ENCODE results near the gene POLR2F. TPM values are rescaled to one million over a fixed set of nuclear protein-coding genes. Genes with fewer than 3 reads are reported as not detected.
"Not testable (repeated sequence)": the region's sequence is repeated elsewhere in the genome, so short reads cannot be mapped to it uniquely, and the experiment has no call there.

Gene POLR2F
- total RNA-seq, 1 donor from 2014 or later = 64.2 TPM

DNA sequence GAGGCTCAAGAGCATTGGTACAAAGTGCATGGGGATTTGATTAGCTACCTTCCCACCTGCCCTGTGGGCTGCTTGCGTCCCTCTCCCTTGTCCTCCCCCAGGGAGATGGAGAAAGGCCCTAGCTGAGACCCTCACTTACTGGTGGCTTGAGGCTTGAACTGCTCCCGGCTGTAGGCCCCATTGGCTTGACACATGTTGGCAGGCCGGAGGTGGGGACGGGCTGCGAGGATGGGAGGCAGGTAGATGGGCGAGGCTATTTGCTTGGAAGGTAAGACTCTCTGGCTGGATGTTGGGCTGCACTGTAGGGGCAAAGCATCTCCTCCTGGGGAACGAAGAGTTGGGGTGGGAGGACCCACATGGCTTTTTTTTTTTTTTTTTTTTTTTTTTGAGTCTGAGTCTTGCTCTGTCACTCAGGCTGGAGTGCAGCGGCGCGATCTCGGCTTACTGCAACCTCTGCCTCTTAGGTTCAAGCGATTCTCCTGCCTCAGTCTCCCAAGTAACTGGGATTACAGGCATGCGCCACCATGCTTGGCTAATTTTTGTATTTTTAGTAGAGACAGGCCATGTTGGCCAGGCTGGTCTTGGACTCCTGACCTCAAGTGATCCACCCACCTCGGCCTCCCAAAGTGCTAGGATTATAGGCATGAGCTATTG, 6.2 kb upstream of the POLR2F start:
- DNase-seq (ENCODE audit: low spot score); ATAC-seq: not testable (repeated sequence)

GRCh38 chr22:37951305-37951704, 2.2 kb upstream of the POLR2F start:
- no peak for DNase-seq (ENCODE audit: low spot score)
- no peak for ATAC-seq

GRCh38 chr22:37952629-37953028, 870 bp upstream of the POLR2F start:
- ATAC-seq = peak; percentile 14
- not testable (repeated sequence) for DNase-seq (ENCODE audit: low spot score)

DNA sequence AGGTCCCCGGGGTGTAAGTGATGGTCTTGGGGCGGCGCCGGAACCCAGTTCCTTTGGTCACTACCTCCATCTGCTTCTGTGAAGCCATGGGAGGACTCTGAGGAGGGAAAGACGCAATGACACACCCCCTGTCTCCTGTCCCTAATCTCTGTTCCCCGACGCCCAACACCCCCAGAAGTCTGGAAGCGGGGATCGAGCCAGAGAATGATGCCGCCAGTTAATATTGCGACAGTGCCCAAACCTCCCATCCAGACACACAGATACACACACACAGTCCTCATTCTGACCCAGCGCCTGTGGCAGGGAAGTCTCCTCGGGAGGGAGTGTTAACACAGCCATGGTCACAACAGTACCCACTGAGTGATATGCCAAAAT, 450 bp upstream of the POLR2F start:
- no peak for DNase-seq (ENCODE audit: low spot score)
- peak; percentile 70 for ATAC-seq

DNA sequence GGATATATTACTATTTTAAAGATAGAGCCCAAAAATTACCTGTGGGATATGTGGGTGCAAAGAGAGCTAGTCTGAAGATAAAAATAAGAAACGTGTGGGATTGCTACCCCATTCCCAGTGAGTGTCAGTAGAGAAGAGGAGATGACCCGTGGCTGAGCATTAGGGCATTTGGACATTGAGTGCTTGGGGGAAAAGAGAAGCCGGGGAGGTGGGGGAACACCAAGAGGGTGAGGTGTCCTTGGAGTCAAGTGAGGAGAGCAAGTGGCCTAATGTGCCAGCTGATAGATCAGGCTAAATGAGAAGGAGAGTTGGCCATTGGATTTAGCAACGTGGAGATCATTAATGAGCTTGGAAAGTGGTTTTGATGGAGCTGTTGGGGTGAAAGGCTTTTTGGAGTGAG, 1.2 kb downstream of the POLR2F start:
- ATAC-seq (no peak), DNase-seq (ENCODE audit: low spot score) (no peak)

DNA sequence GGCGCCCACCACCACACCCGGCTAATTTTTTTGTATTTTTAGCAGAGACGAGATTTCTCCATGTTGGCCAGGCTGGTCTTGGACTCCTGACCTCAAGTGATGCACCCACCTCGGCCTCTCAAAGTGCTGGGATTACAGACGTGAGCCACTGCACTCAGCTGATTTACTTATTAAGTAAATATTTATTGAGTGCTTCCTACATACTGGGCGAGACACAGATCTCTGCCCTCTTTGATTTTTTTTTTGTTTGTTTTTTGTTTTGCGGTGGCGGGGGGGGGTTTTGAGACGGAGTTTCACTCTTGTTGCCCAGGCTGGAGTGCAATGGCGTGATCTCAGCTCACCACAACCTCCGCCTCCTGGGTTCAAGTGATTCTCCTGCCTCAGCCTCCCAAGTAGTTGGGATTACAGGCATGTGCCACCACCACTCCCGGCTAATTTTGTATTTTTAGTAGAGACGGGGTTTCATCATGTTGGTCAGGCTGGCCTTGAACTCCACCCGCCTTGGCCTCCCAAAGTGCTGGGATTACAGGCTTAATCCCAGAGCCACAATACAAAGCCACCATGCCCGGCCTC, 2.4 kb downstream of the POLR2F start:
- ATAC-seq = peak; percentile 31
- not testable (repeated sequence) for DNase-seq (ENCODE audit: low spot score)

DNA sequence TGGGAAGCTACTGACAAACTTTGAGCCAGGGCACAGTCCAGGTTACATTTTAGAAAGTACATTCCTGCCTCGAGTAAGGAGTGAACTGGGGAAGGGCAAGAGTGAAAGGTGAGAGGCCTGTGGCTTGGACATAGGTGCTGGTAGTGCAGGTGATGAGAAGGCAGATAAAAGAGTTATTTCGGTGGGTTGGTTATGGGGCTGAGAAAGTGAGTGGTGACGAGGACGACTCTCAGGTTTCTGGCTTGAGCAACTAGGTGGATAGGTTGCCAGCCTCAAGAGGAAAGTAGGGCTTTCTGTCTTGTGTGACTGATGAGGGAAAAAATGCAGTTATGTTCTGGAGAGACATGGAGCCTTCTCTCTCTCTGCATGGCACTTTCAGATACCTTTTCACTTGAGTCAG, 3.7 kb downstream of the POLR2F start:
- ATAC-seq (peak; percentile 25), DNase-seq (ENCODE audit: low spot score) (no peak)

DNA sequence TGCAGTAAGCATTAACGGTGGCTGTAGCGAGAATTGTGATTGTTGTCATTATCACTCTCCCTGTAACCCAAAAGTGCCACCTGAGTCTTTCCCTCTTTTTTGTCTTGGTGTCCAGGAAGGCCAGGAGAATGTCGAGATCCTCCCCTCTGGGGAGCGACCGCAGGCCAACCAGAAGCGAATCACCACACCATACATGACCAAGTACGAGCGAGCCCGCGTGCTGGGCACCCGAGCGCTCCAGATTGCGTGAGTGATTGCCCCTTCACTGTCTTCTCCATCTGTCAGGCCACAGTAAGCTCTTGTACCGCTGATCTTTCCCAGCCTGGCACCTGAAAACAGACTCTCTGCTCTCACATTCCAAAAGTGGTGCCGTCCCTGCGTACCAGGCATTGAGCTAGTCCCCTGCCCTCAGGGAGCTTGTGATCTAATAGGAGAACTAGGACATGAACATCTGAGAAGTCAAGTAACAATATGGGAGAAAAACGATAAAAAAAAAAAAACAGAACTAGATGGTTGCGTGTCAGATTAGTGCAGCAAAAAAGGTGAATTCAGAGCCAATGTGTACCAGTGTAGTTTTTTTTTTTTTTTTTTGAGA, 5.8 kb downstream of the POLR2F start:
- DNase-seq (ENCODE audit: low spot score) (no peak), ATAC-seq (no peak)

GRCh38 chr22:37961062-37961461, 7.6 kb downstream of the POLR2F start:
- ATAC-seq = no peak
- DNase-seq (ENCODE audit: low spot score) = no peak

GRCh38 chr22:37965940-37966664, 12.6 kb downstream of the POLR2F start:
- ATAC-seq (no peak), DNase-seq (ENCODE audit: low spot score) (no peak)

- ATAC-seq (no peak), DNase-seq (ENCODE audit: low spot score) (no peak)
These were observed 13.6 kb downstream of the POLR2F start for GRCh38 chr22:37967147-37967546.

DNA sequence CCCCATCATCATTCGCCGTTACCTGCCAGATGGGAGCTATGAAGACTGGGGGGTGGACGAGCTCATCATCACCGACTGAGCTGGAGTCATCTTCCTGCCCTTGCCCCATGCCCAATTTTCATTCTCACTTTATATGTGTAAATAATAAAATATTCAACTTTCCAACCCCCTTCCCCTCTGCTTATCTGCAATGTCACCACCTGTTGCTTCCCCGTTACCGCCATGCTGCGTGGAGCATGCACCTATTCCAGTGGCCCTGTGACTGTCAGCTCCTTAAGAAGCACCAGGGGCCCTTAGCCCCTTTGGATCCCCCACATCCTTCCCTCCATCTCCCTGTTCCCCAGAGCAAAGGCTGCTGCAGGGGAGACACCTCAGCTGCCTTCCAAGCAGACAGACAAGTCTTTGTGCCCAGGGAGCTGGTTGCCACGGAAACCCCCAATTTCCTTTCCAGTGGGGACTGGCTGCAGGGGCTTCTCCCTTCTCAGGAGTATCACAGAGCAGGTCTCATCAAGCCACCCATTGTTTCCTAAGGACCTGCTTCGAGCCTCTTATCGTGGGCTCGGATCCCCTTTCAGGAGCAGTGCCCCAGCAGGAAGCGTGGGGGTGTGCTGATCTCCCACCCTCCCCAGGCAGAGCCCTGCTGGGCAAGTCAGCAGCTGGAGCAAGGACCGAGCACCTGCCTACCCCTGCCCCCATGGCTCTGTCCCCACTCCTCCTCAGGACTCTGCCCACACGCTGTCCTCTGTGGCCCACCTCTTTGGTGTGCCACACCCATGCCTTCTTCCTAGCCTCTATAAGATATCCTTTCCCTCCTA, 14.3 kb downstream of the POLR2F start:
- ATAC-seq (no peak), DNase-seq (ENCODE audit: low spot score) (no peak)

- no peak for ATAC-seq
- DNase-seq (ENCODE audit: low spot score) = no peak
These were observed 15.2 kb downstream of the POLR2F start for GRCh38 chr22:37968452-37969251.

- ATAC-seq = no peak
These were observed 17.4 kb downstream of the POLR2F start for GRCh38 chr22:37970864-37971263.

DNA sequence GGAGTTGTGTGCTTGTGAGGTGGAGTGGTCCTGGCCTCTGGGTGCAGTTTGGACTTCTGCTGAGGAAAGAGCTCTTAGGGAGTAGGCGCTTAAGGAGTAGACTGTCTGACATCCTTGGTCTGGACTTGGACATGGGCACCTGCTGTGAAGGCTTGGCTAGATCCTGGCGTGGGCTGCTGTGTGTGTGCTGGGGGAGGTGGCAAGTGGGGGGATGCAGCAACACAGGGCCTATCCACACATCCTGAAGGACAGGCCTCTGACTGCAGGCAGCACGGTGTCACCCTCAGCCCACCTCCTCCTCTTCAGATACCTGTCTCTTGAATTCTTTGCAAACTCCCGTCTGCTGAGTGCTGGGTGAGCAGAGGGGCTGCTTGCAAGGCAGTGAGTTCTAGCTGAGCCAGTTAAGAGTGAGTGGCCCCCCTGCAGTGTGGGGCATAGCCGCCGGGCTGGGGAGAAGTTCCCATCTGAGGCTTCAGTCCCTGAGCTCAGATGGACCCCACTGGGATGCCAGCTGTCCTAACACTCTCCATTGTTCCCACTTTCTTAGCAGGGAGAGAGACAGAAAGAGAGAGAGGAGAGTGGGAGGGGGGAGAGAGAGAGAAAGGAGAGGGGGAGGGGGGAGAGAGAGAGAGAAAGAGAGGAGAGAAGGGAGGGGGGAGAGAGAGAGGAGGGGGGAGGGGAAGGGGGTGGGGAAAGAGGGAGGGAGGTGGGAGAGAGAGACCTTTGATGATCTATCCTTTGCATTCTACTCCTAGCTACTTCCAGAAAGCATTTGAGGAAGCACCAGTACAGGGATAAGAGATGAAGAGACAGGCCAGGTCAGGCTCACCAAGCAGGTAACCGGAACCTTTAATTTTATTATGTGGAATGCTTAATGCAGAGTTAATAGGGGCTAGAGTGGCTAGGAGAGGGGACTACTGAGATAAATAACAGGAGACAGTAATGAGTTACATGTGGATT, 18.3 kb downstream of the POLR2F start:
- ATAC-seq (no peak), DNase-seq (ENCODE audit: low spot score) (no peak)

More at GRCh38 chr22:37970864-37971263, 17.4 kb downstream of the POLR2F start:
- no peak for DNase-seq (ENCODE audit: low spot score)

- ATAC-seq (no peak), DNase-seq (ENCODE audit: low spot score) (no peak)
These were observed 19.0 kb downstream of the POLR2F start for GRCh38 chr22:37972527-37972926.

DNA sequence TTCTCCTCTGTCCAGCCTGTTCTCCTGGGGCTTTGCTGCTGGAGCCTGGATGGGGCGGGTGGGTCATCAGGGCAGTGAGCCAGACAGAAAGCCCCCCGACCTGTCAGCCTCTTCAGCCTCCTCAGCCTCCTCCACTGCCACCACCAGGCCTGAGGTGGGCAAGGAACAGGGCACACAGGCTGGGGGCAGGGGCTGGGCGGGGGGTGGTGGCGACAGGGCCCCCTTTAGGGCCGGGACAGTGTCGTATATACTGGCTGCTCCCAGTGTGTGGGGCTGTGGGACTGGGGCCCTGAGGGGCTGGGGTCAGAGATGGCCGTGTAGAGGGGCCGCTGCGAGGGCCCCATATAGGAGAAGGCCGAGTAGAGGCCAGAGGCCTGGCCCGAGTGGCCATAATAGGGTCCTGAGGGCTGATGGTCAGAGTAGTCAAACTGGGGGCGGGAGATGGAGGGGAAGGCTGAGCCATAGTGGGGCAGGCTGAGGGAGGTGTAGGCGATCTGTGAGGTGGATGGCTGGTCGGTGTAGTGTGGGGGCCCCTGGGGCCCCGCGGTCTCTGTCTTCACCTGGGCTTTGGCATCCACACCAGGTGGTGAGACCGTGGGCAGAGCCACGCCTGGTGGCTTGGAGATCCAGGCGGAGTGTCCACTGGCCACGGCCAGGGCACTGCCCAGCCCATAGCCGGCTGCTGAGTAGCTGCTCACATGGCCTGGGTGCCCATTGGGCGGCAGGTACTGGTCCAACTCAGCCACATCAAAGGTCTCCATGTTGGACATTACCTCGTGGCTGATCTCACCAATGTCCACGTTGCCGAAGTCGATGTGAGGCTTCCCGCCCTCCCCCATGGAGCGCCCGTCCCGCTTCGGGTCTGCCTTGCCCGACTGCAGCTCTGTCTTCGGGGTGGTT, 20.0 kb downstream of the POLR2F start:
- DNase-seq (ENCODE audit: low spot score) = no peak
- ATAC-seq = no peak

GRCh38 chr22:37975153-37975552, 21.7 kb downstream of the POLR2F start:
- DNase-seq (ENCODE audit: low spot score) = no peak
- ATAC-seq = no peak

Measured in left lobe of liver (tissue), 2 donors.